A549 (cell line): Measurements from ENCODE around the gene MORF4L2.

Experiments used
- CBX2 ChIP-seq: fragments of 200-600 bp; sonication (generic); IDR thresholded peaks from 2 replicates; pipeline ENCODE4 v1.6.1; 2016; ENCODE audit warnings: low read depth, mild to moderate bottlenecking, borderline replicate concordance
- CTCF ChIP-seq: fragments of >200 bp; sonication (Bioruptor Twin); formaldehyde crosslinking; IDR thresholded peaks from 3 replicates; pipeline ENCODE4 v1.5.1; 2016
- MAZ ChIP-seq: fragments of 150-350 bp; IDR thresholded peaks from 2 replicates; pipeline ENCODE4 v1.6.1; 2014; ENCODE audit warnings: antibody characterized with exemption, low read depth, low read length, borderline replicate concordance
- POLR2AphosphoS2 ChIP-seq: conservative IDR thresholded peaks from 2 replicates; pipeline ENCODE4 v1.6.1; 2012; ENCODE audit warnings: low read length, improper control_type of control experiment, inconsistent platforms

- peak; percentile 85 for TF ChIP-seq CTCF
- no peak for TF ChIP-seq MAZ
- TF ChIP-seq POLR2AphosphoS2, result no peak
- TF ChIP-seq CBX2, result no peak
Measured at GRCh38 chrX:103629318-103630170, 57.0 kb downstream of the MORF4L2 start.
